HCT116 (cell line): ENCODE data around the gene PRSS22. TPM values are rescaled to one million over a fixed set of nuclear protein-coding genes. Genes with fewer than 3 reads are reported as not detected.
A peak's percentile ranks its signal among the peaks of the same experiment; 100 is the strongest.

ENCODE experiments used
- ATAC-seq: fragments of 200-7000 bp; cut with Tn5 transposase; 2 replicates; pipeline ENCODE4 v1.9.1; 2020; ENCODE audit warnings: mild to moderate bottlenecking, moderate library complexity
- BruUV-seq: library from RNA; stranded (reverse); fragments of 400-500 nt; replicated peaks from 2 replicates; lab custom pipeline; 2021; lab: Mats Ljungman, UMichigan
- CTCF ChIA-PET: fragments of 300-600 bp; sonication (Branson Sonifier 250); formaldehyde crosslinking; loops from one replicate; lab custom pipeline; 2021; ENCODE audit warnings: antibody characterized with exemption; lab: Charles Lee
- POLR2A ChIA-PET: fragments of 300-600, 350-600 bp; sonication (Branson Sonifier 250); formaldehyde crosslinking; loops from one replicate; lab custom pipeline; 2021; ENCODE audit warnings: antibody characterized with exemption; lab: Charles Lee
- RAD21 ChIA-PET, 2 experiments: fragments of 300-600 bp; sonication (Branson Sonifier 250); formaldehyde crosslinking; loops; one replicate each; lab custom pipeline; 2023; ENCODE audit warnings: low total read pairs in 2 of 2; ENCODE audit not compliant: uncharacterized antibody in 2 of 2, unreplicated experiment in 2 of 2, low non-redundant PET in 1 of 2; lab: Charles Lee
- DNase-seq: peaks from one replicate; pipeline ENCODE4 v3.0.0-alpha.2; 2010; ENCODE audit warnings: low read depth, low spot score
- H2AFZ ChIP-seq: fragments of 200-600 bp; shearing (Covaris generic), sonication (generic); 2 replicates; pipeline ENCODE4 v1.6.1; 2017; ENCODE audit warnings: low read depth, mixed run types, mixed read lengths, antibody characterized with exemption, low read length; ENCODE audit not compliant: poor library complexity, severe bottlenecking
- H3K27ac ChIP-seq: 2 replicates; pipeline ENCODE4 v1.5.1; 2012; ENCODE audit warnings: low read depth, low read length
- H3K27me3 ChIP-seq: fragments of 200-600 bp; sonication (generic); 2 replicates; pipeline ENCODE4 v1.6.1; 2016; ENCODE audit warnings: mixed run types, low read length, mixed read lengths; ENCODE audit not compliant: insufficient read depth
- H3K36me3 ChIP-seq, 2 experiments: fragments of 200-500 bp in 1 of 2; fragments of 200-600 bp in 1 of 2; sonication (Bioruptor generic) in 1 of 2; sonication (generic) in 1 of 2; 2 replicates each; pipeline versions ENCODE4 v1.5.1 to v1.6.1; 2014 to 2016; ENCODE audit warnings: low read length in 2 of 2, inconsistent platforms in 1 of 2, mixed read lengths in 1 of 2, mixed run types in 1 of 2; ENCODE audit not compliant: insufficient read depth in 2 of 2, control insufficient read depth in 1 of 2
- H3K4me1 ChIP-seq, 2 experiments: fragments of 200-600 bp in 1 of 2; sonication (generic) in 1 of 2; 2 replicates each; pipeline versions ENCODE4 v1.5.1 to v1.6.1; 2012 to 2017; ENCODE audit warnings: low read length in 2 of 2, inconsistent platforms in 1 of 2, mild to moderate bottlenecking in 1 of 2, mixed read lengths in 1 of 2, mixed run types in 1 of 2, moderate library complexity in 1 of 2; ENCODE audit not compliant: insufficient read depth in 2 of 2, control insufficient read depth in 1 of 2
- H3K4me2 ChIP-seq: fragments of 200-600 bp; sonication (generic); 2 replicates; pipeline ENCODE4 v1.6.1; 2017; ENCODE audit warnings: mixed run types, low read length, mixed read lengths
- H3K4me3 ChIP-seq, 2 experiments: fragments of 200-600 bp in 1 of 2; sonication (generic) in 1 of 2; replicated peaks in 1 of 2; 2 replicates each; pipeline ENCODE4 v1.5.1; 2011 to 2016; ENCODE audit warnings: low read length in 2 of 2, control low read depth in 1 of 2, low read depth in 1 of 2, mild to moderate bottlenecking in 1 of 2, mixed read lengths in 1 of 2, mixed run types in 1 of 2
- H3K79me2 ChIP-seq: fragments of 200-600 bp; sonication (generic); 2 replicates; pipeline ENCODE4 v1.6.1; 2017; ENCODE audit warnings: mild to moderate bottlenecking, mixed run types, low read length, moderate library complexity, mixed read lengths; ENCODE audit not compliant: insufficient read depth
- H3K9ac ChIP-seq: fragments of 200-600 bp; sonication (generic); 2 replicates; pipeline ENCODE4 v1.6.1; 2016; ENCODE audit warnings: low read length, mixed read lengths
- H3K9me2 ChIP-seq: fragments of 200-600 bp; sonication (generic), shearing (Covaris generic); 2 replicates; pipeline ENCODE4 v1.6.1; 2017; ENCODE audit warnings: mixed run types, mild to moderate bottlenecking, moderate library complexity; ENCODE audit not compliant: insufficient read depth
- H3K9me3 ChIP-seq, 2 experiments: fragments of 200-500 bp in 1 of 2; fragments of 200-600 bp in 1 of 2; sonication (Bioruptor generic) in 1 of 2; sonication (generic) in 1 of 2; 2 replicates each; pipeline ENCODE4 v1.6.1; 2014 to 2017; ENCODE audit warnings: low read length in 2 of 2, mixed read lengths in 2 of 2, inconsistent platforms in 1 of 2, low read depth in 1 of 2, mild to moderate bottlenecking in 1 of 2, mixed run types in 1 of 2, moderate library complexity in 1 of 2; ENCODE audit not compliant: control insufficient read depth in 1 of 2, insufficient read depth in 1 of 2
- H4K20me1 ChIP-seq: fragments of 200-600 bp; sonication (generic), shearing (Covaris generic); 2 replicates; pipeline ENCODE4 v1.6.1; 2017; ENCODE audit warnings: mixed run types, mild to moderate bottlenecking, moderate library complexity; ENCODE audit not compliant: insufficient read depth
- CBX3 ChIP-seq: IDR thresholded peaks from 2 replicates; pipeline ENCODE4 v1.6.1; 2012; ENCODE audit warnings: low read depth
- CEBPB ChIP-seq: IDR thresholded peaks from 2 replicates; pipeline ENCODE4 v1.6.1; 2012; ENCODE audit warnings: low read depth
- CTCF ChIP-seq, 3 experiments: fragments of 200-600 bp in 1 of 3; sonication (generic) in 1 of 3; IDR thresholded peaks in 2 of 3; conservative IDR thresholded peaks in 1 of 3; 2 replicates each; pipeline ENCODE4 v1.5.1; 2012 to 2017; ENCODE audit warnings: low read depth in 2 of 3, low read length in 2 of 3, antibody characterized with exemption in 1 of 3, borderline replicate concordance in 1 of 3, control low read depth in 1 of 3, mild to moderate bottlenecking in 1 of 3, mixed read lengths in 1 of 3, mixed run types in 1 of 3, moderate library complexity in 1 of 3; ENCODE audit not compliant: insufficient read depth in 1 of 3
- EGR1 ChIP-seq: IDR thresholded peaks from 2 replicates; pipeline ENCODE4 v1.6.1; 2012; ENCODE audit warnings: low read depth
- ELF1 ChIP-seq: IDR thresholded peaks from 2 replicates; pipeline ENCODE4 v1.6.1; 2012; ENCODE audit warnings: low read depth, borderline replicate concordance
- EZH2 ChIP-seq: fragments of 200-600 bp; sonication (generic); IDR thresholded peaks from 2 replicates; pipeline ENCODE4 v1.6.1; 2017; ENCODE audit warnings: antibody characterized with exemption, mixed run types
- EZH2phosphoT487 ChIP-seq: fragments of 200-600 bp; IDR thresholded peaks from 2 replicates; pipeline ENCODE4 v1.6.1; 2018; ENCODE audit warnings: antibody characterized with exemption, borderline replicate concordance
- FOSL1 ChIP-seq: IDR thresholded peaks from 2 replicates; pipeline ENCODE4 v1.6.1; 2012; ENCODE audit warnings: low read depth
- JUND ChIP-seq: IDR thresholded peaks from 2 replicates; pipeline ENCODE4 v1.6.1; 2012
- MAX ChIP-seq: IDR thresholded peaks from 2 replicates; pipeline ENCODE4 v1.6.1; 2012
- POLR2A ChIP-seq: IDR thresholded peaks from 2 replicates; pipeline ENCODE4 v1.7.0; 2011; ENCODE audit warnings: borderline replicate concordance; ENCODE audit not compliant: insufficient read depth, insufficient read length; ENCODE audit errors: extremely low read depth
- POLR2AphosphoS5 ChIP-seq: IDR thresholded peaks from 2 replicates; pipeline ENCODE4 v1.6.1; 2011; ENCODE audit warnings: mild to moderate bottlenecking, low read depth, low read length, moderate library complexity
- RAD21 ChIP-seq: IDR thresholded peaks from 2 replicates; pipeline ENCODE4 v1.6.1; 2012; ENCODE audit warnings: low read depth, mild to moderate bottlenecking
- SIN3A ChIP-seq: IDR thresholded peaks from 2 replicates; pipeline ENCODE4 v1.6.1; 2012; ENCODE audit warnings: low read depth
- SP1 ChIP-seq: IDR thresholded peaks from 2 replicates; pipeline ENCODE4 v1.6.1; 2012; ENCODE audit warnings: low read depth
- SRF ChIP-seq: IDR thresholded peaks from 2 replicates; pipeline ENCODE4 v1.6.1; 2012; ENCODE audit warnings: low read depth
- TCF7L2 ChIP-seq: IDR thresholded peaks from 2 replicates; pipeline ENCODE4 v1.7.0; 2011; ENCODE audit warnings: borderline replicate concordance, inconsistent platforms; ENCODE audit not compliant: insufficient read depth, insufficient read length; ENCODE audit errors: extremely low read depth
- YY1 ChIP-seq: IDR thresholded peaks from 2 replicates; pipeline ENCODE4 v1.6.1; 2011; ENCODE audit warnings: low read length, low read depth, moderate library complexity, mild to moderate bottlenecking; ENCODE audit not compliant: insufficient replicate concordance; ENCODE audit errors: extremely low read depth
- ZFX ChIP-seq: fragments of 450-650 bp; IDR thresholded peaks from 2 replicates; pipeline ENCODE4 v1.6.1; 2017
- ZNF274 ChIP-seq: fragments of 200-500 bp; sonication (Bioruptor generic); IDR thresholded peaks from 2 replicates; pipeline ENCODE4 v1.6.1; 2014; ENCODE audit warnings: mild to moderate bottlenecking, low read depth, low read length, inconsistent platforms
- intact Hi-C: fragments of 100-400 bp; cut with micrococcal nuclease; formaldehyde crosslinking; loops from 2 replicates; pipeline ENCODE4 v1.10.0; 2022
- total RNA-seq: library from RNA; stranded (reverse); gene quantifications from one replicate; pipeline ENCODE4 v1.2.1, GENCODE V29; 2021; ENCODE audit not compliant: unreplicated experiment
- TF ChIP-seq, protein P1 (sequence below): IDR thresholded peaks from 2 replicates; pipeline ENCODE4 v1.6.1; 2011; ENCODE audit warnings: mild to moderate bottlenecking, low read length, moderate library complexity; ENCODE audit not compliant: insufficient replicate concordance; ENCODE audit errors: extremely low read depth
- TF ChIP-seq, protein P2 (sequence below): IDR thresholded peaks from 2 replicates; pipeline ENCODE4 v1.6.1; 2012

PRSS22 gene
- total RNA-seq, 1 experiment from 2014 or later = 20.2 TPM

- RAD21 ChIA-PET = interaction anchor here (0.6 to 0.7 kb wide), 2 partner anchors 10 to 16 kb away, joined by 3 read pairs; no protein-coding TSS in a partner anchor
- Histone ChIP-seq H3K27ac (peak overlapping the region; percentile 89), H3K27me3 (no peaks in the 10 kb centered on the region), H3K79me2 (no peaks in the 10 kb centered on the region; the same call in 1 of the 2 replicates), H3K4me1 (peaks cover 18 to 52% of the 10 kb centered on the region in 2 experiments), H3K36me3 (peaks cover 0 to 7% of the 10 kb centered on the region in 2 experiments; a peak in 1 of 4 replicates), H2AFZ (no peak overlapping the region), H3K9me2 (no peaks in the 10 kb centered on the region), H3K4me2 (peak overlapping the region; percentile 99), H3K9ac (peak overlapping the region; percentile 68), H4K20me1 (no peaks in the 10 kb centered on the region), H3K4me3 (peak overlapping the region; percentile 52 to 69), H3K9me3 (peaks cover 0 to 6% of the 10 kb centered on the region in 2 experiments; a peak in 2 of 4 replicates)
- BruUV-seq = no TSS peak
- DNase-seq (peak; percentile 85), ATAC-seq (peak; percentile 83)
- intact Hi-C loops = no loop called here
- POLR2A ChIA-PET = interaction anchor here (0.5 to 1.3 kb wide), 3 partner anchors 24 to 390 kb away, joined by 3 to 5 read pairs (median 5); partner anchors contain the start of gene FLYWCH2
- CTCF ChIA-PET = interaction anchor here (0.7 to 3.5 kb wide), 7 partner anchors 10 to 106 kb away, joined by 3 to 12 read pairs (median 3); partner anchors contain the start of gene FLYWCH2
- no peak for TF ChIP-seq ELF1
- peak; percentile 17; the same call in 1 of the 2 replicates for TF ChIP-seq CBX3
- TF ChIP-seq JUND = no peak; the same call in 1 of the 2 replicates
- TF ChIP-seq TCF7L2 = no peak
- TF ChIP-seq ZFX = no peak
- TF ChIP-seq, protein P1, sequence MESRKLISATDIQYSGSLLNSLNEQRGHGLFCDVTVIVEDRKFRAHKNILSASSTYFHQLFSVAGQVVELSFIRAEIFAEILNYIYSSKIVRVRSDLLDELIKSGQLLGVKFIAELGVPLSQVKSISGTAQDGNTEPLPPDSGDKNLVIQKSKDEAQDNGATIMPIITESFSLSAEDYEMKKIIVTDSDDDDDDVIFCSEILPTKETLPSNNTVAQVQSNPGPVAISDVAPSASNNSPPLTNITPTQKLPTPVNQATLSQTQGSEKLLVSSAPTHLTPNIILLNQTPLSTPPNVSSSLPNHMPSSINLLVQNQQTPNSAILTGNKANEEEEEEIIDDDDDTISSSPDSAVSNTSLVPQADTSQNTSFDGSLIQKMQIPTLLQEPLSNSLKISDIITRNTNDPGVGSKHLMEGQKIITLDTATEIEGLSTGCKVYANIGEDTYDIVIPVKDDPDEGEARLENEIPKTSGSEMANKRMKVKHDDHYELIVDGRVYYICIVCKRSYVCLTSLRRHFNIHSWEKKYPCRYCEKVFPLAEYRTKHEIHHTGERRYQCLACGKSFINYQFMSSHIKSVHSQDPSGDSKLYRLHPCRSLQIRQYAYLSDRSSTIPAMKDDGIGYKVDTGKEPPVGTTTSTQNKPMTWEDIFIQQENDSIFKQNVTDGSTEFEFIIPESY = peak; percentile 75
- peak; percentile 70 for TF ChIP-seq POLR2AphosphoS5
- TF ChIP-seq SP1 = peak; percentile 80
- TF ChIP-seq SRF = no peak
- TF ChIP-seq RAD21 = no peak; the same call in 1 of the 2 replicates
- TF ChIP-seq EGR1 = no peak
- TF ChIP-seq EZH2 = no peak
- TF ChIP-seq ZNF274 = no peak
- TF ChIP-seq, protein P2, sequence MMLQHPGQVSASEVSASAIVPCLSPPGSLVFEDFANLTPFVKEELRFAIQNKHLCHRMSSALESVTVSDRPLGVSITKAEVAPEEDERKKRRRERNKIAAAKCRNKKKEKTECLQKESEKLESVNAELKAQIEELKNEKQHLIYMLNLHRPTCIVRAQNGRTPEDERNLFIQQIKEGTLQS = no peak
- no peak; a peak in 3 of 6 replicates for TF ChIP-seq CTCF (IDR thresholded peaks at IDR 0.05 in 2 of 3, conservative IDR thresholded peaks at IDR 0.05 in 1 of 3; ENCODE audit: borderline replicate concordance in 1 of 3, insufficient read depth in 1 of 3, low read depth in 2 of 3, low read length in 2 of 3)
- no peak for TF ChIP-seq YY1
- TF ChIP-seq SIN3A = peak; percentile 86; the same call in 1 of the 2 replicates
- TF ChIP-seq MAX = no peak; the same call in 1 of the 2 replicates
- TF ChIP-seq POLR2A = no peak
- TF ChIP-seq FOSL1 = no peak
- no peak for TF ChIP-seq EZH2phosphoT487
- TF ChIP-seq CEBPB = no peak
Observed at GRCh38 chr16:2858245-2859025, 465 bp upstream of the PRSS22 start.
